Measurements from ENCODE around the gene ADGRB2. TPM values are rescaled to one million over a fixed set of nuclear protein-coding genes. Genes with fewer than 3 reads are reported as not detected.
A peak's percentile ranks its signal among the peaks of the same experiment; 100 is the strongest.

ADGRB2 gene
- total RNA-seq, 1 donor from 2014 or later: 0.24 TPM

GRCh38 chr1:31701091-31701736 lies 62.9 kb downstream of the ADGRB2 start:
- ATAC-seq: peak; percentile 17

- ATAC-seq: no peak
These were observed 63.6 kb downstream of the ADGRB2 start for GRCh38 chr1:31700468-31701090.

GRCh38 chr1:31699341-31699891 lies 64.7 kb downstream of the ADGRB2 start:
- no peak for ATAC-seq

- no peak for ATAC-seq
These were observed 66.7 kb downstream of the ADGRB2 start for GRCh38 chr1:31697369-31697984.

- ATAC-seq: no peak
These were observed 67.9 kb downstream of the ADGRB2 start for GRCh38 chr1:31696242-31696641.

GRCh38 chr1:31695327-31695726 lies 68.8 kb downstream of the ADGRB2 start:
- no peak for ATAC-seq

- no peak for ATAC-seq
These were observed 69.2 kb downstream of the ADGRB2 start for GRCh38 chr1:31694964-31695313.

GRCh38 chr1:31694069-31694963 lies 69.8 kb downstream of the ADGRB2 start:
- no peak for ATAC-seq

- ATAC-seq: no peak
These were observed 70.9 kb downstream of the ADGRB2 start for GRCh38 chr1:31693231-31693630.

- no peak for ATAC-seq
These were observed 72.2 kb downstream of the ADGRB2 start for GRCh38 chr1:31691951-31692350.

GRCh38 chr1:31691446-31691845 lies 72.7 kb downstream of the ADGRB2 start:
- no peak for ATAC-seq

GRCh38 chr1:31690921-31691320 lies 73.2 kb downstream of the ADGRB2 start:
- ATAC-seq: no peak

- no peak for ATAC-seq
These were observed 74.3 kb downstream of the ADGRB2 start for GRCh38 chr1:31689854-31690253.

GRCh38 chr1:31689379-31689778 lies 74.8 kb downstream of the ADGRB2 start:
- ATAC-seq: no peak

GRCh38 chr1:31688233-31688918 lies 75.8 kb downstream of the ADGRB2 start:
- no peak for ATAC-seq

- ATAC-seq: no peak
These were observed 76.5 kb downstream of the ADGRB2 start for GRCh38 chr1:31687601-31688000.

GRCh38 chr1:31685795-31686194 lies 78.3 kb downstream of the ADGRB2 start:
- no peak for ATAC-seq

- ATAC-seq: peak; percentile 41
These were observed 80.1 kb downstream of the ADGRB2 start for GRCh38 chr1:31683997-31684396.

GRCh38 chr1:31681415-31681814 lies 82.7 kb downstream of the ADGRB2 start:
- ATAC-seq: no peak

GRCh38 chr1:31679676-31680230 lies 84.4 kb downstream of the ADGRB2 start:
- no peak for ATAC-seq

GRCh38 chr1:31679091-31679490 lies 85.0 kb downstream of the ADGRB2 start:
- ATAC-seq: no peak

- no peak for ATAC-seq
These were observed 85.5 kb downstream of the ADGRB2 start for GRCh38 chr1:31678681-31679080.

Measured in esophagus mucosa (tissue), 1 donor.